K562 (cell line): ENCODE results near the gene SIGLEC9. TPM values are rescaled to one million over a fixed set of nuclear protein-coding genes. Genes with fewer than 3 reads are reported as not detected.

Source experiments
- ATAC-seq: fragments of 200-7000 bp; cut with Tn5 transposase; 3 replicates; pipeline ENCODE4 v1.9.1; 2020; ENCODE audit warnings: moderate library complexity
- BruUV-seq: library from RNA; stranded (reverse); fragments of 400-500 nt; replicated peaks from 2 replicates; lab custom pipeline; 2021; lab: Mats Ljungman, UMichigan
- CTCF ChIA-PET: fragments of 300-600 bp; formaldehyde crosslinking; extraction: SDS; loops from one replicate; lab custom pipeline; 2021; ENCODE audit warnings: low intra/inter-chr PET ratio; lab: Yijun Ruan, JAX
- POLR2A ChIA-PET: fragments of 300-600, 350-650 bp; sonication (Branson Sonifier 250); formaldehyde crosslinking; extraction: SDS; loops from one replicate; lab custom pipeline; 2021; ENCODE audit warnings: antibody characterized with exemption, inconsistent platforms; lab: Yijun Ruan, JAX
- DNase-seq, 4 experiments: peaks; one replicate each; pipeline versions ENCODE4 v3.0.0 to v3.0.0-alpha.2; 2011 to 2018; ENCODE audit warnings: low spot score in 3 of 4, mixed read lengths in 3 of 4; ENCODE audit errors: extremely low read depth in 1 of 4
- FAIRE-seq: peaks from 2 replicates; lab custom pipeline; 2011; peaks lifted over from hg19 to GRCh38; lab: Jason Lieb, UNC
- H2AFZ ChIP-seq: 2 replicates; pipeline ENCODE4 v1.6.0; 2011; ENCODE audit warnings: low read depth, low read length, control low read depth, inconsistent platforms
- H3K27ac ChIP-seq: fragments of 200-600 bp; 3 replicates; pipeline ENCODE4 v1.8.0; 2011; ENCODE audit warnings: low read depth, mild to moderate bottlenecking, control low read depth, inconsistent platforms, low read length, moderate library complexity, mixed read lengths; ENCODE audit errors: extremely low read depth
- H3K27me3 ChIP-seq, 2 experiments: fragments of 300-600 bp in 1 of 2; 2 replicates in 1 of 2; 3 replicates in 1 of 2; pipeline versions ENCODE4 v1.6.0 to v1.8.0; 2011; ENCODE audit warnings: inconsistent platforms in 2 of 2, low read length in 2 of 2, mild to moderate bottlenecking in 1 of 2, mixed read lengths in 1 of 2, moderate library complexity in 1 of 2; ENCODE audit not compliant: control insufficient read depth in 2 of 2, insufficient read depth in 2 of 2
- H3K36me3 ChIP-seq: fragments of 300-600 bp; 3 replicates; pipeline ENCODE4 v1.8.0; 2011; ENCODE audit warnings: mild to moderate bottlenecking, low read length, inconsistent platforms; ENCODE audit not compliant: control insufficient read depth, insufficient read depth
- H3K4me1 ChIP-seq, 2 experiments: fragments of 200-600 bp in 1 of 2; replicated peaks in 1 of 2; 2 replicates in 1 of 2; 3 replicates in 1 of 2; pipeline versions ENCODE4 v1.5.1 to v1.8.0; 2011; ENCODE audit warnings: inconsistent platforms in 2 of 2, low read length in 2 of 2, mild to moderate bottlenecking in 1 of 2, mixed read lengths in 1 of 2, moderate library complexity in 1 of 2; ENCODE audit not compliant: control insufficient read depth in 2 of 2, insufficient read depth in 2 of 2
- H3K4me2 ChIP-seq: 2 replicates; pipeline ENCODE4 v1.6.1; 2011; ENCODE audit warnings: low read length, control low read depth, inconsistent platforms, mixed read lengths; ENCODE audit not compliant: insufficient read depth
- H3K4me3 ChIP-seq: fragments of 200-600 bp; sonication (generic), shearing (Covaris generic); 2 replicates; pipeline ENCODE4 v1.5.1; 2016; ENCODE audit warnings: control low read depth, inconsistent platforms
- H3K79me2 ChIP-seq: fragments of 200-600 bp; 3 replicates; pipeline ENCODE4 v1.8.0; 2011; ENCODE audit warnings: low read length, inconsistent platforms; ENCODE audit not compliant: control insufficient read depth, insufficient read depth
- H3K9ac ChIP-seq, 2 experiments: 2 replicates each; pipeline versions ENCODE4 v1.6.0 to v1.6.1; 2011; ENCODE audit warnings: low read depth in 2 of 2, low read length in 2 of 2, control low read depth in 1 of 2, inconsistent platforms in 1 of 2, mild to moderate bottlenecking in 1 of 2, mixed read lengths in 1 of 2; ENCODE audit not compliant: insufficient read depth in 1 of 2
- H3K9me1 ChIP-seq: one replicate; pipeline ENCODE4 v1.6.0; 2011; ENCODE audit warnings: inconsistent platforms, mild to moderate bottlenecking, low read length, moderate library complexity; ENCODE audit not compliant: control insufficient read depth, insufficient read depth
- H3K9me3 ChIP-seq: replicated peaks from 2 replicates; pipeline ENCODE4 v1.5.1; 2011; ENCODE audit warnings: low read depth, low read length, inconsistent platforms; ENCODE audit not compliant: control insufficient read depth, insufficient read depth
- H4K20me1 ChIP-seq: replicated peaks from 2 replicates; pipeline ENCODE4 v1.6.1; 2011; ENCODE audit warnings: low read length, inconsistent platforms, mixed read lengths; ENCODE audit not compliant: control insufficient read depth, insufficient read depth
- EGR1 ChIP-seq: fragments of 450-650 bp; conservative IDR thresholded peaks from 2 replicates; pipeline ENCODE4 v1.6.1; 2017; ENCODE audit warnings: mild to moderate bottlenecking
- FOSL1 ChIP-seq: fragments of 200-800 bp; sonication (Bioruptor generic); conservative IDR thresholded peaks from 2 replicates; pipeline ENCODE4 v1.6.1; 2016; ENCODE audit warnings: missing genetic modification characterization, missing compliant biosample characterization
- JUND ChIP-seq, 2 experiments: IDR thresholded peaks; 2 replicates in 1 of 2; 3 replicates in 1 of 2; pipeline ENCODE4 v1.6.1; 2011; ENCODE audit warnings: borderline replicate concordance in 2 of 2, low read depth in 2 of 2, low read length in 2 of 2, improper control_type of control experiment in 1 of 2, missing biosample characterization in 1 of 2, missing genetic modification characterization in 1 of 2, missing genetic modification reagents in 1 of 2
- SRF ChIP-seq, 2 experiments: fragments of 250-450, 450-650 bp in 1 of 2; sonication (Bioruptor Pico) in 1 of 2; sonication (generic) in 1 of 2; formaldehyde crosslinking; IDR thresholded peaks; 2 replicates each; pipeline versions ENCODE4 v1.5.0 to v1.5.1; 2020 to 2022; ENCODE audit warnings: mild to moderate bottlenecking in 1 of 2, missing genetic modification reagents in 1 of 2
- WGBS: fragments of 100-300 bp; shearing (Covaris generic); methylation state at CpG from one replicate; pipeline ENCODE4 v1.1.6; 2016; ENCODE audit warnings: low coverage, mixed read lengths; ENCODE audit not compliant: insufficient coverage; ENCODE audit errors: missing lambda C conversion rate; 5-methylcytosine and 5-hydroxymethylcytosine counted together
- in situ Hi-C: fragments of 300-500 bp; cut with MboI; formaldehyde crosslinking; loops from 4 replicates; pipeline ENCODE4 v1.15.0; 2018; ENCODE audit warnings: inconsistent platforms, mixed read lengths
- intact Hi-C: fragments of 100-400 bp; cut with micrococcal nuclease; formaldehyde crosslinking; loops from 2 replicates; pipeline ENCODE4 v1.14.2; 2022
- polyA plus RNA-seq, 8 experiments: library from polyadenylated mRNA; depleted of rRNA in 4 of 8; stranded (reverse) in 5 of 8; unstranded in 3 of 8; fragments of >200 nt; fragmentation: Nextera tagmentation in 2 of 8; fragmentation: Illumina TruSeq in 1 of 8; extraction: Ambion mirVana in 2 of 8; extraction: Trizol in 1 of 8; gene quantifications; 2 replicates each; pipeline versions ENCODE4 v1.2.1 to v1.2.3, GENCODE V29; 2011 to 2014; ENCODE audit warnings: inconsistent platforms in 1 of 8, missing spikeins in 1 of 8
- total RNA-seq, 7 experiments: library from RNA; depleted of rRNA in 6 of 7; stranded (reverse); fragments of >200 nt in 6 of 7; fragmentation: Illumina TruSeq in 2 of 7; extraction: Trizol in 2 of 7; gene quantifications; 2 replicates each; pipeline versions ENCODE4 v1.2.1 to v1.2.3, GENCODE V29; 2011 to 2021; ENCODE audit warnings: low replicate concordance in 1 of 7
- TF ChIP-seq, protein P1 (sequence below), 2 experiments: fragments of 450-650 bp; conservative IDR thresholded peaks; 2 replicates each; pipeline ENCODE4 v1.6.1; 2017; ENCODE audit warnings: mild to moderate bottlenecking in 2 of 2, moderate library complexity in 2 of 2
- TF ChIP-seq, protein P2 (sequence below): fragments of 450-650 bp; IDR thresholded peaks from 2 replicates; pipeline ENCODE4 v1.6.1; 2016; ENCODE audit warnings: mild to moderate bottlenecking
- TF ChIP-seq, protein P3 (sequence below): sonication (generic); formaldehyde crosslinking; IDR thresholded peaks from 2 replicates; pipeline ENCODE4 v1.5.0; 2020; ENCODE audit warnings: missing genetic modification reagents
- TF ChIP-seq, protein P4 (sequence below): fragments of 250-450 bp; sonication (Bioruptor Pico); IDR thresholded peaks from 2 replicates; pipeline ENCODE4 v1.8.0; 2021; ENCODE audit warnings: borderline replicate concordance, mild to moderate bottlenecking, moderate library complexity; ENCODE audit not compliant: poor library complexity, severe bottlenecking

The SIGLEC9 gene
- total and polyA plus RNA-seq, 9 of the 15 experiments (the other 6 are each of a cell fraction or from before 2014, with no cell fraction given), result 0.09 to 0.34 (median 0.22) TPM; not detected in 4

DNA sequence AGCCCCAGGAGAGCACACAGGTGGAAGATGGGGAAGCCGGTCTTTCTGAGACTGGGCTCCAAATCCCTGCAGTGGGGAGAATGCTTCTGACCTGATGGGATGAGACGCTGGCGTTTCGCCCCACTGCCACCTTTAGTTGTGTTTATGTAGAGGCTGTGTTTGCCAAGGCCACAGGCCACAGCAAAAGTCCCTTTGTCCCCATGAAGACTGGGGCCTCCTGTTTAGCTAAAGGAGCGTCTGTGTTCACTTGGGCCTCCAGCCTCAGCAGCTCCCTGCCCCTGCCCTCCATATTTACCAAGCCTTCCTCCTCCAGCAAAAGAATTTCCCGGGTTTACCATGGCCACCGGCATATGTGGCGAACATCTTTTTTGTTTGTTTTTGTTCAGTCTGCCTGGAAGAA, 31.6 kb upstream of the SIGLEC9 start:
- intact Hi-C loops, result loop anchor here (5.0 kb wide), 1 partner anchor 386 kb away; no protein-coding TSS in a partner anchor
- H3K4me1 ChIP-seq, result no peaks in the 10 kb centered on the region; a peak in 1 of 5 replicates
- DNase-seq (no peak), FAIRE-seq (no peak)
- no peaks in the 10 kb centered on the region for H3K79me2 ChIP-seq
- WGBS, result 28% methylated on average over 8 of the region's 8 CpGs
- H3K4me2 ChIP-seq, result no peak overlapping the region
- POLR2A ChIA-PET, result no interaction called here
- H3K27ac ChIP-seq, result no peak overlapping the region
- peaks cover 9% of the 10 kb centered on the region for H3K9me1 ChIP-seq
- in situ Hi-C loops, result loop anchor here (5.0 to 10.0 kb wide), 3 partner anchors 71 to 388 kb away; no protein-coding TSS in a partner anchor
- peaks cover 5% of the 10 kb centered on the region; the same call in 1 of the 3 replicates for H3K36me3 ChIP-seq
- no peak overlapping the region for H3K4me3 ChIP-seq
- BruUV-seq, result no TSS peak
- peaks cover 10 to 29% of the 10 kb centered on the region in 2 experiments; a peak in 3 of 5 replicates for H3K27me3 ChIP-seq
- H3K9ac ChIP-seq, result no peak overlapping the region
- TF ChIP-seq, protein P1, sequence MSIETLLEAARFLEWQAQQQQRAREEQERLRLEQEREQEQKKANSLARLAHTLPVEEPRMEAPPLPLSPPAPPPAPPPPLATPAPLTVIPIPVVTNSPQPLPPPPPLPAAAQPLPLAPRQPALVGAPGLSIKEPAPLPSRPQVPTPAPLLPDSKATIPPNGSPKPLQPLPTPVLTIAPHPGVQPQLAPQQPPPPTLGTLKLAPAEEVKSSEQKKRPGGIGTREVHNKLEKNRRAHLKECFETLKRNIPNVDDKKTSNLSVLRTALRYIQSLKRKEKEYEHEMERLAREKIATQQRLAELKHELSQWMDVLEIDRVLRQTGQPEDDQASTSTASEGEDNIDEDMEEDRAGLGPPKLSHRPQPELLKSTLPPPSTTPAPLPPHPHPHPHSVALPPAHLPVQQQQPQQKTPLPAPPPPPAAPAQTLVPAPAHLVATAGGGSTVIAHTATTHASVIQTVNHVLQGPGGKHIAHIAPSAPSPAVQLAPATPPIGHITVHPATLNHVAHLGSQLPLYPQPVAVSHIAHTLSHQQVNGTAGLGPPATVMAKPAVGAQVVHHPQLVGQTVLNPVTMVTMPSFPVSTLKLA (conservative IDR thresholded peaks at IDR 0.05), result no peak
- TF ChIP-seq SRF (CRISPR knock-in tag; IDR thresholded peaks at IDR 0.05) (no peak), JUND (IDR thresholded peaks at IDR 0.05; ENCODE audit: borderline replicate concordance, low read depth, low read length) (no peak), JUND (tag; IDR thresholded peaks at IDR 0.05; ENCODE audit: borderline replicate concordance, low read depth, low read length) (no peak), FOSL1 (tag) (no peak), EGR1 (no peak)
- TF ChIP-seq, protein P2, sequence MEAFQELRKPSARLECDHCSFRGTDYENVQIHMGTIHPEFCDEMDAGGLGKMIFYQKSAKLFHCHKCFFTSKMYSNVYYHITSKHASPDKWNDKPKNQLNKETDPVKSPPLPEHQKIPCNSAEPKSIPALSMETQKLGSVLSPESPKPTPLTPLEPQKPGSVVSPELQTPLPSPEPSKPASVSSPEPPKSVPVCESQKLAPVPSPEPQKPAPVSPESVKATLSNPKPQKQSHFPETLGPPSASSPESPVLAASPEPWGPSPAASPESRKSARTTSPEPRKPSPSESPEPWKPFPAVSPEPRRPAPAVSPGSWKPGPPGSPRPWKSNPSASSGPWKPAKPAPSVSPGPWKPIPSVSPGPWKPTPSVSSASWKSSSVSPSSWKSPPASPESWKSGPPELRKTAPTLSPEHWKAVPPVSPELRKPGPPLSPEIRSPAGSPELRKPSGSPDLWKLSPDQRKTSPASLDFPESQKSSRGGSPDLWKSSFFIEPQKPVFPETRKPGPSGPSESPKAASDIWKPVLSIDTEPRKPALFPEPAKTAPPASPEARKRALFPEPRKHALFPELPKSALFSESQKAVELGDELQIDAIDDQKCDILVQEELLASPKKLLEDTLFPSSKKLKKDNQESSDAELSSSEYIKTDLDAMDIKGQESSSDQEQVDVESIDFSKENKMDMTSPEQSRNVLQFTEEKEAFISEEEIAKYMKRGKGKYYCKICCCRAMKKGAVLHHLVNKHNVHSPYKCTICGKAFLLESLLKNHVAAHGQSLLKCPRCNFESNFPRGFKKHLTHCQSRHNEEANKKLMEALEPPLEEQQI, result no peak
- TF ChIP-seq, protein P3, sequence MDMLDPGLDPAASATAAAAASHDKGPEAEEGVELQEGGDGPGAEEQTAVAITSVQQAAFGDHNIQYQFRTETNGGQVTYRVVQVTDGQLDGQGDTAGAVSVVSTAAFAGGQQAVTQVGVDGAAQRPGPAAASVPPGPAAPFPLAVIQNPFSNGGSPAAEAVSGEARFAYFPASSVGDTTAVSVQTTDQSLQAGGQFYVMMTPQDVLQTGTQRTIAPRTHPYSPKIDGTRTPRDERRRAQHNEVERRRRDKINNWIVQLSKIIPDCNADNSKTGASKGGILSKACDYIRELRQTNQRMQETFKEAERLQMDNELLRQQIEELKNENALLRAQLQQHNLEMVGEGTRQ (CRISPR knock-in tag), result no peak
- TF ChIP-seq, protein P4, sequence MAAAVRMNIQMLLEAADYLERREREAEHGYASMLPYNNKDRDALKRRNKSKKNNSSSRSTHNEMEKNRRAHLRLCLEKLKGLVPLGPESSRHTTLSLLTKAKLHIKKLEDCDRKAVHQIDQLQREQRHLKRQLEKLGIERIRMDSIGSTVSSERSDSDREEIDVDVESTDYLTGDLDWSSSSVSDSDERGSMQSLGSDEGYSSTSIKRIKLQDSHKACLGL, result no peak
- TF ChIP-seq, all 486 proteins: peak for 0
- no peak for ATAC-seq
- Histone ChIP-seq H3K9me3 (no peaks in the 10 kb centered on the region), H2AFZ (no peak overlapping the region), H4K20me1 (peaks cover 13% of the 10 kb centered on the region)
- CTCF ChIA-PET, result interaction anchor here (0.6 to 4.9 kb wide), 3 partner anchors 72 to 168 kb away, joined by 4 to 35 read pairs (median 15); partner anchors contain the start of gene KLK10
